HG02970 (cell line): ENCODE data around the gene C16orf78.

Experiments used
- ATAC-seq: cut with Tn5 transposase; IDR thresholded peaks from one replicate; pipeline ENCODE4 v1.9.1; 2021; ENCODE audit warnings: mild to moderate bottlenecking, moderate library complexity, moderate number of reproducible peaks; ENCODE audit not compliant: unreplicated experiment, low FRiP score

C16orf78 gene, protein sequence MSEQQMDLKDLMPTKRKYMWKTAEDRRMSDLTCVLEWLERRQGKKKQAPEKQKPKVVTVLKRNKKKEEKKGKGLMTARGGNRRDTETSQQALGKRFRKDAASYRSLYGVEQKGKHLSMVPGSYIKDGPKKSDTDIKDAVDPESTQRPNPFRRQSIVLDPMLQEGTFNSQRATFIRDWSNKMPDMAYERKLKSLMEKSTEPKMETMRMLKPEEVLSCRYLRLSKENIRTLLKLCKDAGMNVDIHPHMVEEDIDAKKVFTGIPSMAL

DNA sequence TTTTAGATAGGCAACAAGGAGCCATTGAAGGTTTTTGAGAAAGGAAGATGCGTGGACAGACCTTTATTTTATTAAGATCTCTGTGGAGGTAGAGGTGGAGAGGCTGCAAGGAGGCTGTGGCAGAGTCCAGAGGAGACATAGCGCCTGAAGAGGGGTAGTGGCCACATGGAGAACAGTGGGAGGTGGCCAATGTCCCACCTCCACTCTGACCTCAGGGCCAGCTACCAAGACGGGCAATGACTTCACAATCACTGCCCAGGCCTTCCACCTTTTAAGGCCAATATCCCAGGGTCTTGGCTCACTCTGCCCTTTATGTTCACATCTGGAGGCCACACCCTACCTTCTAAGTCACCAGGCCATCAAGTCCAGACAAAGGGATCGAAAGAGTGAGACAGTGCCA is at the start of gene C16orf78:
Gene C16orf78, plus strand, starts transcription at position 301 of the 400 bp plus-strand sequence. CDS start 136 bp downstream, outside the sequence.
- no peak for ATAC-seq

DNA sequence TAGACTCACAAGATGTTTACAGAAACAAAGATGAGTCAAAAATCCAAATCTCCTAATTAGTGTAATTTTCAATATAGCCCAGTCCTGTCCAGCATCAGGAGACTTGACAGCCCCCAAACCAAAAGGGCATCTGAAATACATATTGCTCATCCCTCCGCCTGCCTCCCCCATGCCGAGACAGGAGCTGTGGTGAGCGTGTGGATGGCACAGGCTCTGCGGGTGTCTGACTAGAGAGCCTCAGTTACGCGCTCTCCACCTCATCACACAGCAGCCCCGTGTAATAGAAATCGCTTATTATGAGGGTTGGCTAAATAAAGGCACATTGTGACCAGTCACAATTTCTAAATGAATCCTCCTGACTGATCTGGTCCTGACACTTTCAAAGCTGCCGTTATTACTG is 48.9 kb upstream of the C16orf78 start:
- no peak for ATAC-seq

DNA sequence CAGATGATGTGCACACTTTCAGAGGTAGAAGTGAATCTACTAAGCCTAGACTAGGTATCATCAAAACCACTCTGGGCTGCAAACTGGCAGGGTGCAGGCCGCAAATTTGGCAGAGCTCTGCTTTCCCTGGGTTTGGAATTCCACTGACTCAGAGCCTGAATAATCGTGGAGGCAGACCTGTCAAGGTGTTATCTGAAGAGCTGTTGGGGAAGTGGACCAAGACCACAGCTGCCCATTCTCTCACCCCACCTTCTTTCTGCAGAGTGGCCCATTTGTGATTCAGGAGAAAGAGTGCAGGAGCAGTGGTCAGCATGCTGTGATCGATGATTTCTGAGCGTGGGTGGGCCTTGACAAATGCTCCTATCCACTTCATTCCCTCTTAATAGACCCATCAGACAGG is 46.1 kb upstream of the C16orf78 start:
- no peak for ATAC-seq

DNA sequence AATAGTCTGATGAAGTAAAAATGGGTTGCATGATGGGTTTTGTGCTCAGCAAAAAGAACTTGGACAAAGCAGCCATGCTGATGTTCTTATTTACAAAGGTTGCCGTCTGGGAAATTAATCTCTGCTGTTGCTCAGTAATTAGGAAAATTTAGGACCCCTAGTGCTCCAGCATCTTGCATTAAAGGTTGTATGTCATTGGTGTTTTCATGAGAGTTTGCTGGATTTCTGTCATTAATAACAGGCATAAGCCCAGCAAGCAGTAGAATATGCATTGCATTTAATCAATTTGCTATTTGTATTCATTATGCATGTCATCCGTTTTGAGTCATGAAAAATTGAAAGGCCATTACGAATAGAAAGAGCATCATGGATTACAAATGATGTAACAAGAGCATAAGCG is 45.3 kb upstream of the C16orf78 start:
- no peak for ATAC-seq

DNA sequence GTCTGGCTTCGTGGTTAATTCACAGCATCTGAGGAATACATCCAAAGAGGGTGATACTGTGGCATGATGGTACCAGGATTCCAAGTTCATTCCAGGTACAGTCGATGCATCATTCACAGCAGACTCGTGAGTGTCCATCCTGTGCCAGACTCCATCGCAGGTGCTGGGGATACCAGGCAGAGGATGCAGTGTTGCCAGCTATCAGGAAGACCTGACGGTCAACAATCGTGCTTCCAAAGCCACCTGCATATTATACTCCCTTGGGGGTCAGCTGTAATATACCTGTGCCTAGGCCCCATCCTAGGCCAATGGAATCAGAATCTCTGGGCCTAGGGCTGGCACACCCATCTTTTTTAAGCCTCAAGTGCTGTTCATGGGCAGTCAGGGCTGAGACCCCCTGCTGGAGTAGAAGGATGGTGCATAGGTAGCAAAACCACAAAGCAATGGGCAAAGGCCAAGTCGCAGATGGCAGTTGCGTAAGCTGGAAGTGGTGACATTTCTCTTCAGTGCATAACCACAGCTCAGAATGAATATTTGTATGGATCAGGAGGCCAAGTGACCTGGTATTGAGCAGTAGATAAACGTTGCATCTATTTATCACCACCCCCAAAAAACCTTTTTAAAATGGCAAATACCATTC is 42.9 kb upstream of the C16orf78 start:
- no peak for ATAC-seq

DNA sequence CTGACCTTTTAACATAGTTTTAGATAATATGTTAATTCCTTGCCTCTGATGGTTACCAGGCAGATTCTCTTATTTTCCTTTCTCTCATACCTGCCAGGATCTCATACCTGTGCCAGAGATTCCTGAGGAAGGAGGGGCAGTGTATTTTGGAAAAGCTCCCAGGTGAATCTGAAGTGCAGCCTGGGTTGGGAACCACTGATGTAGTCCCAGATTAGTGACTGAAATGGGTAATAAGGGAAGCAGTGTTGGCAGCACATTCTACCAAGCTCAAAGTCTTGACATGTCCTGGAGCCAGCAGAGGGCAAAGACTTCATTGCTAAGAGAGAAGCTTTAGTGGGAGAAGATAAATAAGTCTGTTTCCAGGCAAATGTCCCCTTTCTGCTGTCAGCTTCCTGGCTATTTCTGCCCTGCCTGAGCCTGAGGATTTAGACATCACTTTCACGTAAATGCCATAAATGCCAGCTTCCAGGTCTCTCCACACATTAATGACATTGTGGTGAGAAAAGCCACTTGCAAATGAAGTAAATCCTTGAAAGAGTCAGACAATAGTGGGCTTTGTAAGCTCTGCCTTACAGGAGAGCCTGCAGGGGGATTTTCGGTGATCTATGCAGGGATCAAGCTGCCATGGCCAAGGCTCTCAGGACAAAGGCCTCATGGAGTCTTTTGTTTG is 40.9 kb upstream of the C16orf78 start:
- ATAC-seq = no peak

DNA sequence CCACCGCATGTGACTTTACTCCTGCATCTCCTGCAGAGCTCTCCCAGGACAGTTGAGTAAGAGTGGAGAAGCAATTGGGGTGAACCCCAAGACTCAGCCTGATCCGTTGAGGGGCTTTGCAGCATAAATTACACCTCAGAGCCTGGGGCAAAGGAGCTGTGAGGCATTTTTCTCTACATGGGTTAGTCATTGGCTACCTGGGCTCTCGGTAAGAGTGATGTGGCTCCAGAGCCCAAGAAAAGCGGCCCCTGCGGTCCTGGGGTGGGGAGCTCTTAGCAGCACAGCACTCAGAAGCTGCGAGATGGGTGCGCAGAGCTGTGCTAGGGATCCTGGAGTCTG is 40.4 kb upstream of the C16orf78 start:
- no peak for ATAC-seq

DNA sequence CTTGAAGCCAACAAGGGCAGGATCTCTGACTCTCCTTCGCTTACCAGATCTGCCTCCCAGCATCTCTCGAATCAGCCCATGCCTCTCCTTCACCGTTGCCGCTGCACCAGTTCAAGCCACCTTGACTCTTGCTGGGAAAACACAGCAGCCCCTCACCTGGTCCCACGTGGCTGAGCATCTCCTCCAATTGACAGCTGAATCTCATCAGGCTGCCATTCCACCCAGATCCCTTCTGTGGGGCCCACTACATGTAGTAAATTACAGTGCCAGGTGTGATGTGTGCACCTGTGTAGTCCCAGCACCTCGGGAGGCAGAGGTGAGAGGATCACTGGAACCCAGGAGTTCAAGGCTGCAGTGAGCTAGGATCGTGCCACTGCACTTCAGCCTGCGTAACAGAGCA is 37.8 kb upstream of the C16orf78 start:
- no peak for ATAC-seq

DNA sequence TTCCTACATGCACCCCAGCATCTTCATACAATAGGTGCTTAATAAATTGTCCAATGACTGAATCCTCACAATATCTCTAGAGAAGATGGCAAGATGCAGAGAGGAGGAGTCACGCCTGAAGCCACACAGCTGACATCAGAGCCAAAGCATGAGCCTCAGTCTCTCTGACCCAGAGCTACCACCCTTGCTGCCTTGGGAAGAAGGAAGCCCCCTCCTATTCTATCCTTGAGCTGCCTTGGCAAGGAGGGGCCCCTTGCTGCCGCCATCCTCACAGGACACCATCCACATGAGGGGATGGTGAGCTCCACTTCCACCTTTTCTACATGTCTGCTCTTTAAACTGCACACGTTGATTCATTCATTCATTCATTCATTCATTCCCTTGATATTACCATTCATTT is 37.0 kb upstream of the C16orf78 start:
- ATAC-seq = no peak

DNA sequence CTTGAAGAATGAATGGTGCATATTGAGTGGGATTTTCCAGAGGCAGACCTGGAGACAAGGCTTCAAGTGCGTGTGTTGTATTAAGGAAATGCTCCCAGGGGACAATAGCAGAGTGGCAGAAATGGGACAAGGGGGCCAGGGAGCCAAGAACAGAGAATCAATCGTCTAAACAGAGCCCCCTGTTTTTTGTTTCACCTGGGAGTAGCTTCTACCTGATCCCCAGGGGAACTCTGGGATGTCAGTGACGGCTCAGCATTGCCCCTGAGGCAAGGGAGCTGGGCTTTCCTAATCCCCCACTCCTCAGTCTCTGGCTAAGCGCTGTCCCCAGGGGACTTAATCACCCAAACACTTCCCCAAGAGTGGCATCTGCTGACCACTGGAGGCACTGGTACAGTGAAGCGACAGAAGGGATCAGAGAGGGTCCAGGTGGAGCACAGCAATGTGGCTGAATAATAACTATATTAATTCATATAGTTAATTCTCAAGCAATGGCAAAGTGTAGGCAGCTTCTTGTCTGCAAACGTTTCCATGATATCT is 35.7 kb upstream of the C16orf78 start:
- no peak for ATAC-seq

DNA sequence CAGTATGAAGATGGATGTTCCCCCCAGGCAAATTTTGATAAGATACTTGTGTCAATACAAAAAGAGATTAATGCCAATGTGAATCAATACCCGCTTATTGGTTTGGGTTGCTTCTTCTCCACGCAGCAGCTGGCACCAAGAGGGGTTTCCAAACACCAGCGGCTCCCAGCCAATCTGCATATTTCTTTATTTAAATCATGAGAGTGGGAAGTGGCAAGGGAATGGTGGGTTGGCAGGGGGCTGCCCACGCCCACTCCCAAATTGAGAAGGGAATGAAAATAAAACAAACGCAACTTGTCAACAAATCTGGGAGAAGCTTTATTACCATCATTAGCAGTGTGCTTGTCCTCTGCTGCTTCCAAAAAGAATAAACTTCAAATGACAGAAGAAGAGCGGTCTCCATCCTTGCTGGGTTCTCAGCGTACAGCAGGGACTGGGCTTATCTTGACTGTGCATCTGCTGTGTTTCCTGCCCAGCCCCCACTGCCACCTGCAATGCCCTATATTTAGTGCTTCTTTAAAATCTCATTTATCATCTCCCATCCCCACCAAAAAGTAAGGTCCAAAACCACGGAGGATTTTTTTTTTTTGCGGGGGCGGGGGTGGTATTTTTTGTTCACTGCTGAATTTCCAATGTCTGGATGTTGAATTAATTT is 34.9 kb upstream of the C16orf78 start:
- ATAC-seq = no peak

DNA sequence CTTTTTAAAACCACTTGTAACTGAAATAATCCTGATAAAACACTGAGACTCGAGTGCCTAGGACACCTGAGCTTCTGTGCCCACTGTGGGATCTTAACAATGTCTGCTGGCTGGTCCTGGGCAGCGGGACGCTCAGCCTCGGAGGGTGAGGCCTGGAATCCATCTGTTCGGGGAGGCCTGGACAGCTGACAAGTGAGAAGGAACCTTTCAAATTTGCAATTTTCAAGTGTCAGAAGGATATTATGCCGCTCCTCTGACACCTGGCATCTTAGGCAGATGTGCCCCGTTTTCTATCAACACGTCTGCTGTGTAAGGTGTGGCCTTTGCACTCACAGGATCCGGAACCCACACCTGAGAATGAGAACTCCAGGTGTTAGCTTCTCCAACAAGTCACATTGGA is 33.1 kb upstream of the C16orf78 start:
- no peak for ATAC-seq

DNA sequence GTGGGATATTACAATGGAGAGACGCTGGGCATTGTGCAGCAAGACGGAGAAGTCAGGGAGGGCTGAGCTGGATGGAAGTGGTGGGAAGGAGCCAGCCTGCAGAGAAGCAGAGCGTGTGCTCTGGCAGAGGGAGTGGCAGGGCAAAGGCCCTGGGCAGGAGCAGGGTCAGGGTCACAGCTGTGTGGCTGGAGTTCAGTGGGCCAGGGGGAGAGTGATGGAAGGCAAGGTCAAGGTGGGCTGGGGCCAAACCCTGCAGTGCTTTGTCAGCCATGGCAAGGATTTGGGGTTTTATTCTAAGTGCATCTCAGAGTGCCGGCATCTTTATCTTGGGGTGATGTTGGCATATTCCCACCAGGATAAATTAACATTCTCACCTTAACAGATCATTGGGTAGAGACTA is 31.9 kb upstream of the C16orf78 start:
- no peak for ATAC-seq

DNA sequence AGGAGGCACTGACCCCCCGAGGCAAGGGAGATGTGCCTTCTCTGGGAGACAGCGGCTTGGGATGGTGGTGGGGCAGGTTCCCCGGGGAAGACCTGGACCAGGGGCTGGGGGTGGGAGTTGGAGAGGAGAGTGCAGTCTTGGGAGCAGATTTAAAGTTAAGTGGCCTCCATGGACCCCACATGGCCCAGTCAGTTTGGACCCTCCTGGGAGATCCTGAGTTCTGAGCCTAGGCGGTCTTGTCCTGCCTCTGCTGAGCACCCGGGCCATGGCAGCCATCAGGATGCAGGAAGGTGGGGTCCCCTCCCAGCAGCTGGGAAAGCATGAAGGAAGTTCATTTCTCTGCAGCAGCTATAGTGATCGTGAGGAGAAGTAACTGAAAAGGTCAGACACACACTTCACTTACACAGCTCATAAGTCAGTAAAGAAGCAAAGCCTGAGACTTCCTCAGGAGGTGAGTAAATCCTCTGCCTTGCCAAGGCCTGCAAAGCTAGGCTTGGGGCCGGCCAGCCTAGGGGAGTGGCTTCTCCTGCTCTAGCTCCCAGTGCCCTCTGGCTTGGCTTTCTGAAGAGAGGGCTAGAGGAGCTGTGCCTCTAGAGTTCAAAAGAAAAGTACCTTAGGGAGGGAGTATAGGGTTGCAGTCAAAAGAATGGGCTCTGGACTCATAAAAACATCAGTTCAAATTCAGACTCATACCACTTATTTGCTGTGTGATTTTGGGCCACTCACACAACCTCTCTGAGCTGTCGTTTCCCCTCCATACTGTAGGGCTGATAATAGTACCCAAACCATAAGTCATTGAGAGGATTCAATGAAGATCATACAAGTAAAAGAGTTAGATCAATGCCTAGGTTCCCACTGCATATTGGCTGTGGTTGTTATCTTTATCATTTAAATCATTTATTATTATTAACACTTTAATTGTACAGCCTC is 31.0 kb upstream of the C16orf78 start:
- no peak for ATAC-seq

DNA sequence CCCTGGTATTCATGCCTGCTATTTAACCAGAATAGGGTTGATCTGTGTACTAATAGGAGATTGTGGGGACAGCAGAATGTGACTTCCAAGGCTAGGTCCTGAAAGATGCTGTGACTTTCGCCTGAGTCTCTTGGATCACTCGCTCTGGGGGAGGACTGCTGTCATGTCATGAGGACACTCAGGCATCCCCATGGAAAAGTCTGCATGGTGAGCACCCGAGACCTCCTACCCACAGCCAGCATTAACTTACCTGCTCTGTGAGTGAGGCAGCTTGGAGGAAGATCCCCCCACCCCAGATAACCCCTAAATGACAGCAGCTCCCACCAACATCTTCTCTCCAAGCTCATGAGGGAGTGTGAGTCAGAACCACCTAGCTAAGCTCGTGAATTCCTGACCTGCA is 30.3 kb upstream of the C16orf78 start:
- no peak for ATAC-seq

DNA sequence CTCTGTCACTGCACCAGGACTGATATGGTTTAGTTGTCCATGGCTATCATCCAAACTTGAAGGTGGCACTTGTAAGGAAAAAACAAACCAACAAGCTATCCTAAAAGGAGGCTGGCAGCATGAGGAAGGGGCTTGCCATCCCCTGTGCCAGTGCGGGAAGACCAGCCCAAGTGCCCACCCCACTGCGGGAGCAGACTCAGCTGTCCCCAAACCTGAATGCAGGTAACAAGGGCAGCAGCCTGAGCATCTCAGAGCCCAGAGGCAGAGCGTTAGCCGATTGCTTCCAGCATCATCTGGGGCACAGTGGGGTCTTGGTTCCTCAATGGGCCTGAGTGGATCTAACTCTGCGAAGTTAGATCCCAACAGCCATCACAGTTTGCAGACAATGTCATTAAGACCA is 29.2 kb upstream of the C16orf78 start:
- no peak for ATAC-seq

DNA sequence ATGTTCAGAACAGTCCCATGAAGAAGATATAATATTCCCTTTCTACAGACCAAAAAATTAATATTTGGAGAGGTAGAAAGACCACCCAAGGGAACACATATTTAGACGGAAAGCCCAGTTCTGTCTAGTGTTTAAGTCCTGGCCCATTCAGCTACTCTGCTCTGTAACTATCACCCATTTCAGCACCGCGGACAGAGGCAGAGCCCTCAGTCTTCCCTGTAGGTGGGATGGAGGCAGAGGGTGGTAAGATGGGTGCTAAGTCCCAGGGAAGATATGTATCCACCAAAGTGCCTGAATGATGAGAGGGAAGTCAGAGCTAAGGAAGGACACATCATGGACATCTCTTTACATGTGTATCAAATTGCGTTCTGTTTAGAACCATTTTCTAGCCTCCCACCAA is 27.8 kb upstream of the C16orf78 start:
- ATAC-seq = no peak

DNA sequence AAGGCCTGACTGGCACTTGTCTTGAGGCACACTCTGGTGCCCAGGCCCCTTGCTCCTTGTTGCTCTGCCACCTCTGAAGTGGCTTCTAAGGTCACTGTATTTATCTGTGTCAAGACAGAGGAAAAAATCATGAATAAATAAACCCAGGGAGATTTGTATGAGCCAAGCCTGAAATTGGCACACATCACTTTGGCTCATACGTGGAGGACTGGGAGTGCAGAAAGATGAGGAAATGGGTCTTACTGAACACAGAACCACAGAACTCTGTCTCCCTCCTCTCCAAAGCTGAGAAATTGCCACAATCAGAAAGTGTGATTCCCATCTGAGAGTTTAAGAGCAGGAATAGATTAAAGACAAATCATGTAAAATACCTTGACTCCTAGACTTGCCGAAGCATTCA is 27.1 kb upstream of the C16orf78 start:
- ATAC-seq = no peak

DNA sequence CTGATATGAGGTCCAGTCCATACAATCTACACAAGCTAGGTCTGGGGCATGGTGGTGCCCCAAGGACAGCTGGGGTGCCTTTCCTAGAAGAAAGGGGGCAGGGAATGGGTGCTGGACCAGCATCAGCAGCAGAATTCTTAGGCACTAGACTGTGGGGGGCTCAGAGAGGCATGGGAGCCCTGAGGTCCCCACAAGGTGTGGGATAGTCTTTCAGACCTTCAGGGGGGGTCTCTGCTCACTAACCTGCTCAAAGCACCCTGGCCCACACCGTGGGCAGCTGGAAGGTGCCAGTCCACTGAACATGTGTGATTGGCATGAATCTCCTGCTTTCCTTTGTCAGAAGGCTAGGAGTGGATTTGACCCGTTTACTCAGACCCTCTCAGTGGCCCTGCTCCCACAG is 26.1 kb upstream of the C16orf78 start:
- ATAC-seq = no peak
